Endothelial cell of umbilical vein (primary cell): ENCODE data around the gene FOXS1. TPM values are rescaled to one million over a fixed set of nuclear protein-coding genes. Genes with fewer than 3 reads are reported as not detected.
A peak's percentile ranks its signal among the peaks of the same experiment; 100 is the strongest.

ENCODE experiments used
- BruUV-seq: library from RNA; stranded (reverse); fragments of 400-500 nt; replicated peaks from 2 replicates; lab custom pipeline; 2021; lab: Mats Ljungman, UMichigan
- CTCF ChIA-PET: fragments of 300-600, 350-600 bp; sonication (Branson Sonifier 250); formaldehyde crosslinking; loops from one replicate; lab custom pipeline; 2021; ENCODE audit warnings: antibody characterized with exemption, inconsistent platforms; lab: Charles Lee
- POLR2A ChIA-PET: fragments of 300-600, 350-600 bp; sonication (Branson Sonifier 250); formaldehyde crosslinking; loops from one replicate; lab custom pipeline; 2021; ENCODE audit warnings: antibody characterized with exemption, inconsistent platforms; lab: Charles Lee
- DNase-seq: peaks from one replicate; pipeline ENCODE4 v3.0.0-alpha.2; 2011; ENCODE audit warnings: low read depth, low spot score
- FAIRE-seq: peaks from 2 replicates; lab custom pipeline; 2011; peaks lifted over from hg19 to GRCh38; lab: Jason Lieb, UNC
- H2AFZ ChIP-seq: 2 replicates; pipeline ENCODE4 v1.6.0; 2012; ENCODE audit warnings: low read depth, low read length, control low read depth, inconsistent platforms
- H3K27ac ChIP-seq: 2 replicates; pipeline ENCODE4 v1.5.1; 2011; ENCODE audit warnings: low read depth, mild to moderate bottlenecking, control low read depth, low read length, moderate library complexity; ENCODE audit not compliant: insufficient read depth
- H3K27me3 ChIP-seq, 2 experiments: 2 replicates each; pipeline versions ENCODE4 v1.6.0 to v1.6.1; 2011; ENCODE audit warnings: low read length in 2 of 2, mixed read lengths in 1 of 2; ENCODE audit not compliant: control insufficient read depth in 2 of 2, insufficient read depth in 2 of 2
- H3K36me3 ChIP-seq, 2 experiments: 2 replicates in 1 of 2; 3 replicates in 1 of 2; pipeline ENCODE4 v1.5.1; 2011; ENCODE audit warnings: low read length in 2 of 2, mild to moderate bottlenecking in 1 of 2, moderate library complexity in 1 of 2; ENCODE audit not compliant: control insufficient read depth in 2 of 2, insufficient read depth in 2 of 2; ENCODE audit errors: extremely low read depth in 1 of 2
- H3K4me1 ChIP-seq: 3 replicates; pipeline ENCODE4 v1.5.1; 2011; ENCODE audit warnings: mild to moderate bottlenecking, low read length; ENCODE audit not compliant: control insufficient read depth, insufficient read depth; ENCODE audit errors: extremely low read depth
- H3K4me2 ChIP-seq: 2 replicates; pipeline ENCODE4 v1.6.1; 2011; ENCODE audit warnings: low read length, control low read depth, mixed read lengths; ENCODE audit not compliant: insufficient read depth
- H3K4me3 ChIP-seq, 3 experiments: fragments of 200-600 bp in 1 of 3; sonication (generic), shearing (Covaris generic) in 1 of 3; replicated peaks in 1 of 3; 2 replicates each; pipeline ENCODE4 v1.5.1; 2011 to 2016; ENCODE audit warnings: control low read depth in 3 of 3, low read length in 3 of 3, mild to moderate bottlenecking in 2 of 3, inconsistent platforms in 1 of 3, low read depth in 1 of 3, moderate library complexity in 1 of 3; ENCODE audit not compliant: insufficient read depth in 1 of 3
- H3K79me2 ChIP-seq: 2 replicates; pipeline ENCODE4 v1.6.0; 2012; ENCODE audit warnings: low read length, inconsistent platforms; ENCODE audit not compliant: control insufficient read depth, insufficient read depth
- H3K9ac ChIP-seq: replicated peaks from 2 replicates; pipeline ENCODE3; 2011; ENCODE audit warnings: low read length, control low read depth; ENCODE audit not compliant: insufficient read depth; ENCODE audit errors: extremely low read depth
- H3K9me1 ChIP-seq: replicated peaks from 3 replicates; pipeline ENCODE4 v1.6.0; 2011; ENCODE audit warnings: mild to moderate bottlenecking, low read length; ENCODE audit not compliant: control insufficient read depth, insufficient read depth; ENCODE audit errors: extremely low read depth
- H3K9me3 ChIP-seq: replicated peaks from 2 replicates; pipeline ENCODE4 v1.5.1; 2012; ENCODE audit warnings: low read length, inconsistent platforms; ENCODE audit not compliant: control insufficient read depth, insufficient read depth
- H4K20me1 ChIP-seq: replicated peaks from 2 replicates; pipeline ENCODE3; 2011; ENCODE audit warnings: mild to moderate bottlenecking, low read length; ENCODE audit not compliant: control insufficient read depth, insufficient read depth; ENCODE audit errors: extremely low read depth
- FOS ChIP-seq: IDR thresholded peaks from 2 replicates; pipeline ENCODE4 v1.6.1; 2011; ENCODE audit warnings: mild to moderate bottlenecking, low read length, moderate library complexity, borderline replicate concordance; ENCODE audit not compliant: insufficient read depth
- MAX ChIP-seq: IDR thresholded peaks from 2 replicates; pipeline ENCODE4 v1.6.1; 2011; ENCODE audit not compliant: insufficient read depth, insufficient read length
- dilution Hi-C: fragments of 300-500 bp; cut with MboI; formaldehyde crosslinking; loops from one replicate; pipeline ENCODE4 v1.15.0; 2019; ENCODE audit warnings: low sequenced_read_pairs; ENCODE audit not compliant: extremely low pct_ligation_motif_present
- intact Hi-C: fragments of 100-400 bp; cut with micrococcal nuclease; formaldehyde crosslinking; loops from one replicate; pipeline ENCODE4 v1.10.0; 2022
- polyA plus RNA-seq, 4 experiments: library from polyadenylated mRNA; depleted of rRNA in 3 of 4; stranded (reverse) in 3 of 4; unstranded in 1 of 4; fragments of >200 nt; gene quantifications; 2 replicates each; pipeline versions ENCODE4 v1.2.1 to v1.2.3, GENCODE V29; 2011 to 2012; ENCODE audit warnings: missing spikeins in 1 of 4
- total RNA-seq: library from RNA; stranded (reverse); gene quantifications from 2 replicates; pipeline ENCODE4 v1.2.3, GENCODE V29; 2021
- TF ChIP-seq, protein P1 (sequence below), 2 donors: IDR thresholded peaks; 1 replicate in 1 of 2; 2 replicates in 1 of 2; pipeline ENCODE4 v1.5.1; 2011; ENCODE audit warnings: low read length in 2 of 2, mild to moderate bottlenecking in 2 of 2, moderate library complexity in 2 of 2, control low read depth in 1 of 2, inconsistent platforms in 1 of 2, low read depth in 1 of 2; ENCODE audit not compliant: insufficient read depth in 1 of 2; ENCODE audit errors: extremely low read depth in 1 of 2

FOXS1 gene
- total and polyA plus RNA-seq, 2 donors (not counting 3 experiments of a cell fraction or from before 2014, with no cell fraction given), result 0.84 TPM; not detected in 1

GRCh38 chr20:31824125-31824485 lies 21.3 kb downstream of the FOXS1 start:
- H3K36me3 ChIP-seq, result no peaks in the 10 kb centered on the region
- no peak overlapping the region for H3K4me2 ChIP-seq
- dilution Hi-C loops, result no loop called here
- FAIRE-seq (no peak), DNase-seq (no peak)
- H3K9me3 ChIP-seq, result no peaks in the 10 kb centered on the region
- no peaks in the 10 kb centered on the region for H3K79me2 ChIP-seq
- ChIA-PET CTCF (interaction anchor here (0.8 to 25.3 kb wide), 9 partner anchors 10 to 954 kb away, joined by 3 to 619 read pairs (median 11); partner anchors contain the start of gene FOXS1), POLR2A (no interaction called here)
- peaks cover 22% of the 10 kb centered on the region for H3K4me1 ChIP-seq
- H3K27me3 ChIP-seq, result no peaks in the 10 kb centered on the region
- no peaks in the 10 kb centered on the region for H4K20me1 ChIP-seq
- H3K9ac ChIP-seq, result peak overlapping the region; percentile 18
- H3K9me1 ChIP-seq, result no peaks in the 10 kb centered on the region
- TF ChIP-seq MAX, result no peak
- TF ChIP-seq FOS, result no peak
- TF ChIP-seq, protein P1, sequence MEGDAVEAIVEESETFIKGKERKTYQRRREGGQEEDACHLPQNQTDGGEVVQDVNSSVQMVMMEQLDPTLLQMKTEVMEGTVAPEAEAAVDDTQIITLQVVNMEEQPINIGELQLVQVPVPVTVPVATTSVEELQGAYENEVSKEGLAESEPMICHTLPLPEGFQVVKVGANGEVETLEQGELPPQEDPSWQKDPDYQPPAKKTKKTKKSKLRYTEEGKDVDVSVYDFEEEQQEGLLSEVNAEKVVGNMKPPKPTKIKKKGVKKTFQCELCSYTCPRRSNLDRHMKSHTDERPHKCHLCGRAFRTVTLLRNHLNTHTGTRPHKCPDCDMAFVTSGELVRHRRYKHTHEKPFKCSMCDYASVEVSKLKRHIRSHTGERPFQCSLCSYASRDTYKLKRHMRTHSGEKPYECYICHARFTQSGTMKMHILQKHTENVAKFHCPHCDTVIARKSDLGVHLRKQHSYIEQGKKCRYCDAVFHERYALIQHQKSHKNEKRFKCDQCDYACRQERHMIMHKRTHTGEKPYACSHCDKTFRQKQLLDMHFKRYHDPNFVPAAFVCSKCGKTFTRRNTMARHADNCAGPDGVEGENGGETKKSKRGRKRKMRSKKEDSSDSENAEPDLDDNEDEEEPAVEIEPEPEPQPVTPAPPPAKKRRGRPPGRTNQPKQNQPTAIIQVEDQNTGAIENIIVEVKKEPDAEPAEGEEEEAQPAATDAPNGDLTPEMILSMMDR (IDR thresholded peaks at IDR 0.05; ENCODE audit: extremely low read depth in 1 of 2, insufficient read depth in 1 of 2, low read depth in 1 of 2, low read length in 2 of 2), result no peak
- BruUV-seq, result TSS peak; percentile 27
- peak overlapping the region; percentile 79 for H3K27ac ChIP-seq
- no peak overlapping the region for H3K4me3 ChIP-seq
- no peak overlapping the region for H2AFZ ChIP-seq
- intact Hi-C loops, result no loop called here
